Suprapubic skin (tissue), 4 donors: ENCODE data around the gene OTULINL.

Source experiments
- EP300 ChIP-seq: sonication (generic); formaldehyde crosslinking; IDR thresholded peaks from one replicate; pipeline ENCODE4 v1.6.1; 2017; ENCODE audit warnings: antibody characterized with exemption
- POLR2A ChIP-seq, 2 donors: fragments of 450-650 bp; IDR thresholded peaks; one replicate each; pipeline ENCODE4 v1.6.1; 2017; ENCODE audit warnings: antibody characterized with exemption in 2 of 2, mild to moderate bottlenecking in 2 of 2, moderate library complexity in 2 of 2
- POLR2AphosphoS5 ChIP-seq, 3 donors: sonication (generic); formaldehyde crosslinking; IDR thresholded peaks; one replicate each; pipeline ENCODE4 v1.6.1; 2017; ENCODE audit warnings: antibody characterized with exemption in 3 of 3
- TF ChIP-seq, protein P1 (sequence below), 2 donors: fragments of 200-600 bp in 1 of 2; fragments of 450-650 bp in 1 of 2; sonication (generic) in 1 of 2; IDR thresholded peaks; one replicate each; pipeline ENCODE4 v1.5.1; 2016 to 2019; ENCODE audit warnings: antibody characterized with exemption in 2 of 2, mild to moderate bottlenecking in 1 of 2, moderate library complexity in 1 of 2

DNA sequence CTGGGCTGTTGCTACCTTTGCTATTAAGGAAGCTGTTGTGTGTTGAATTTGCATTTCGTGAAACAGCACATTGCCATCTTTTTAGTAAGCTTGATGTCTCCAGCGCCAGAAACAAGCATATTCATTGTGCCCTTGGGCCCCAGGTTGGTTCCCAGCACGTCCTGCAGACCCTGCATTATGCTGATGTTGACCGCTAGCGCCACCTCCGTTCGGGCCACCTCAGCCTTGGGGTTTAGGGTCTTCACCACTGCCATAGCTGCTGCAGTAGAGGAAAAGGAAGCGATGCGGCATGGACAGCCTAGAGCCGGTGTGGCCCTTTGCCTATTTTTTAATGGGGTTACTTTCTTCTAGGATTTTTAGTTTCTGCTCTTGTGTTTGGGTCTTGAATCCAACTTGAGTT lies 59.2 kb downstream of the OTULINL start:
- no peak for TF ChIP-seq POLR2A (IDR thresholded peaks at IDR 0.05)
- TF ChIP-seq, protein P1, sequence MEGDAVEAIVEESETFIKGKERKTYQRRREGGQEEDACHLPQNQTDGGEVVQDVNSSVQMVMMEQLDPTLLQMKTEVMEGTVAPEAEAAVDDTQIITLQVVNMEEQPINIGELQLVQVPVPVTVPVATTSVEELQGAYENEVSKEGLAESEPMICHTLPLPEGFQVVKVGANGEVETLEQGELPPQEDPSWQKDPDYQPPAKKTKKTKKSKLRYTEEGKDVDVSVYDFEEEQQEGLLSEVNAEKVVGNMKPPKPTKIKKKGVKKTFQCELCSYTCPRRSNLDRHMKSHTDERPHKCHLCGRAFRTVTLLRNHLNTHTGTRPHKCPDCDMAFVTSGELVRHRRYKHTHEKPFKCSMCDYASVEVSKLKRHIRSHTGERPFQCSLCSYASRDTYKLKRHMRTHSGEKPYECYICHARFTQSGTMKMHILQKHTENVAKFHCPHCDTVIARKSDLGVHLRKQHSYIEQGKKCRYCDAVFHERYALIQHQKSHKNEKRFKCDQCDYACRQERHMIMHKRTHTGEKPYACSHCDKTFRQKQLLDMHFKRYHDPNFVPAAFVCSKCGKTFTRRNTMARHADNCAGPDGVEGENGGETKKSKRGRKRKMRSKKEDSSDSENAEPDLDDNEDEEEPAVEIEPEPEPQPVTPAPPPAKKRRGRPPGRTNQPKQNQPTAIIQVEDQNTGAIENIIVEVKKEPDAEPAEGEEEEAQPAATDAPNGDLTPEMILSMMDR (IDR thresholded peaks at IDR 0.05) = no peak
- no peak for TF ChIP-seq POLR2AphosphoS5 (IDR thresholded peaks at IDR 0.05)
- no peak for TF ChIP-seq EP300
